GM12892 (cell line): Measurements from ENCODE around the gene TMPRSS9.

Source experiments
- POLR2A ChIP-seq: IDR thresholded peaks from 2 replicates; pipeline ENCODE4 v1.6.1; 2011; ENCODE audit warnings: low read depth, low read length, control low read depth
- POLR2AphosphoS5 ChIP-seq: IDR thresholded peaks from 2 replicates; pipeline ENCODE4 v1.6.1; 2011; ENCODE audit warnings: low read depth, low read length, control low read depth
- TAF1 ChIP-seq: IDR thresholded peaks from 2 replicates; pipeline ENCODE4 v1.6.1; 2011; ENCODE audit warnings: low read depth, mild to moderate bottlenecking, control low read depth, low read length, borderline replicate concordance

DNA sequence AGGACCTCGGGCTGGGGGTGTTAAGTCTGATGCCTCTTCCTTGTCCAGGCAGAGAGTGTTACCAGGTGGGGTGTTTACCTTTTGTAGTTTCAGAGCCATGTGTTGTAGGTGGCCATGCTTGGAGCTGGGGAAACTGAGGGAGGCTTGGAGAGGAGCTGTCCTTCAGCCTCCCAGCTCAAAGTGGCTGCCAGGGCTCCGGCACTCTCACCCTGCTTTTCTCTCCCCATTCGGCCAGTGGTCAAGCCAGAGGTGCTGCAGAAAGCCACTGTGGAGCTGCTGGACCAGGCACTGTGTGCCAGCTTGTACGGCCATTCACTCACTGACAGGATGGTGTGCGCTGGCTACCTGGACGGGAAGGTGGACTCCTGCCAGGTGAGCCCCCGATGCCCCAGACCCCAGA, 50.0 kb downstream of the TMPRSS9 start:
- TF ChIP-seq TAF1, result no peak
- no peak for TF ChIP-seq POLR2A
- no peak for TF ChIP-seq POLR2AphosphoS5
